HG03457 (cell line): ENCODE measurements around the gene ACOX1.

Experiments used
- ATAC-seq: cut with Tn5 transposase; IDR thresholded peaks from one replicate; pipeline ENCODE4 v1.9.1; 2021; ENCODE audit warnings: moderate number of reproducible peaks; ENCODE audit not compliant: unreplicated experiment

Gene ACOX1

GRCh38 chr17:75940727-75941441 lies 38.1 kb downstream of the ACOX1 start, which contains the start of gene FBF1:
Gene FBF1 (minus strand): TSS chr17:75941042. CDS start chr17:75938149, 2,893 bp downstream.
- peak; percentile 83 for ATAC-seq

- ATAC-seq = no peak
Measured at GRCh38 chr17:75937652-75938051, 41.3 kb downstream of the ACOX1 start.

GRCh38 chr17:75933808-75934207 lies 45.2 kb downstream of the ACOX1 start:
- ATAC-seq = no peak

DNA sequence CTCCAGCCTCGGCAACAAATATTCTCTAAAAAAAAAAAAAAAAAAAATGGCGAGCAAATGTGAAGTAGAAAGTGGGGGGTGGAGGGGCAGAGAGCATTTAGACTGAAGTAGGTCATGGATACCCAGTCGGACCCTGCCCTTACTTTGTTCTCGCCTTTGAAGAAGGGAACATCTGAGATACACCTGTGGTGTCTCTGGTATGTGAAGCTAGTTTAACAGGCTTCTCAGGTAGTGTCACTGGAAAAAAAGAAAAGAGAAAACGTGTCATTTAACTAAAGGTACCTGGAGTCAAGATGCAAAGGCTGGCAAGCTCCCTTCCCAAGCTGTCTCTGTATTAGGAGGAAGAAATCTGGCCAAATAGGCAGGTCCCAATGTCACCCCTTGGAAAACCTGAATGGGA lies 46.1 kb downstream of the ACOX1 start:
- ATAC-seq = no peak

GRCh38 chr17:75931062-75931461 lies 47.9 kb downstream of the ACOX1 start:
- no peak for ATAC-seq

GRCh38 chr17:75927286-75927922 lies 51.6 kb downstream of the ACOX1 start:
- ATAC-seq = no peak

DNA sequence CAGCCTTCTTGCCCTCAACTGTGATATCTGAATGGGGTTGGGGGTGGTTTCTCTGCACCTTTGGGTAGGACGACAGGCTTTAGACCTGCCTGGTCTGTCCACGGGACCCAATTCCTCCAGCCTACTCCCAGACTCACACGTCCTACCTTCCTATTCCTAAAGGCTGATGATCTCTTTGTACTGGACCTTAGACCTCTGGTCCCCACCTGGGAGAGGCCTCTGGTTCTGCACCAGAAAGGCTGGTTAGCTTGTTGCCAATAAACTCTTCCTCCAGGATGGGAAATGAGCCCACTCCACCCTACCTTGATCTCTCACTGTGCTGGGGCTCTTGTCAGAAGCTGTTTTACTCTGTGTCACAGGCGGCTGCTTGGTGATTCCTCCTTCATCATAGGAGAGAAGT lies 52.5 kb downstream of the ACOX1 start:
- no peak for ATAC-seq

DNA sequence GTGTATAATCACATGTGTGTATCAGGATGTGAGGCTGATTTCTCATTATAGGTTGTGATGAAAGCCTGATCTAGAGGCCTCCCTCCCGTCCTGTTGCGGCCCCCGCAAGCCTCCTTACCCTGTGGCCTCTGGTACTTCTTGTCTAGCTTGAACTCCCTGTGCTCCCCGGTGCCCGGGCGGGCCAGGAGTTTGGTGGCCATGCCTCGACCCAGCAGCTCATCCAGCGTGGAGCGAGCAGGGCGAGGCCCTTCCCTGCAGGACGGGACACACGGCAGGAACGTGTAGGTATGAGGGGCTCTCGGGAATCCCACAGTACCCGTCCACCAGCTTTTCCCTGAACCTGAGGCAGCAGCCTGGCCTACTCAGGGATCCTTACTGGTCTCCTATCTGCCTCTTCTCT lies 53.1 kb downstream of the ACOX1 start:
- ATAC-seq = no peak

DNA sequence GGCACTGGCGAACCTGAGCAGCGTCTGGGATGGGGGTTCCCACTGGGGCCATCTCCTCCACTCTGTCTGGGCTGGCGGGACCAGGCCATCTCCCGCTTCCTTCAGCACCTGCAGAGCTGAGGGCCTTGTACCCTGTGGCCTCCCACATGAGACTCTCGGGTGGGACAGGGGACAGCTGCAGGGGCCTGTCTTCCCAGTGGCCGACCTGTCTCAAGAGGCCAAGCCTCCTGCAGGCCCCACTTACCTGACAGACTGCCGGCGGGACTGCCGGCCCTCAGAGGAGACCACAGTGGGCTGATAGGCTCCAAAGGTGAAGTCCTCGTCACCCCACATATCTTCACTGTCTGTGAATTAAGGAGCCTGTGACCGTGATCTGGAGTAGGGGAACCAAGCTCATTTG lies 53.9 kb downstream of the ACOX1 start:
- no peak for ATAC-seq

DNA sequence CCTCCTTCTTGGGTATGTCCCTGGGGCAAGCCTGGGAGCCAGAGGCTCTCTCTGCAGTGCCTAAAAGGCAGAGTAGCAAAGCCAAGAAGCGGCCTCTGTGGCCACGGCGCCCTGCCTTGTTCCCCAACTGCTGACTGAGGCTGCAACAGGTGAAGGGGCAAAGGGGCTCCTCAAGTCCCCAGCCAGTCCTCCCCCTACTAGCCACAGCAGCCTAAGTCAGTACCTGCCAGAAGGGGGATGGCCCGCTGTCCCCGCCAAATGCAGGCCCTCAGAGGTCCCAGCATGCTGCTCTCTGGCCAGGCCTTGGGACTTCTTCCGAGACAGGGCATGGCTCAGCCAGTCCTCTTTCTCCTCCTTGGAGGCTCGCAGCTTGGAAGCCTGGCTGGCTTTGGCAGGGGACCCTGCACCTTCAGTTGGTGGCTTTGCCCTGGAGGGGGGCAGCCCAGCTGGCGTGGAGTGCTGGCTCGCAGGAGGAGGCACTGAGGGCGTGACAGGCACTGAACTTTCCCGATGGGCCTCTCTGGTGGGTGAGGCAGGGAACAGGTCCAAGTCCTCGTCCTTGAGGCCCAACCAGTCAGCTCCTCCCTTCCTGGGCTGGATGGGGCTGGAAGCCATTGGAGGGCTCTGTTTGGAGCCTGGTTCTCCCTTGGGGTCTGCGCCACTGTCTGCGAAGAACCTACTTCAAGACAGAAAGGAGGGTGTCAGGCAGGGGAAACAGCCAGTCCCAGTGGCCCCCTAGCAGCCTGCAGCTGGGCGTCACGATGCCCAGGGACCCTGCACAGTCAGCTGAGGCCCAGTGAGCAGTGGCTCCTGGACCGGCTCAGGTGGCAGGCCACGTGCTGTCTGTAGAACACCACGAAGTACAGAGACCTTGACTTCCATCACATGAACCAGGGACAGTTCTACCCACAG lies 55.7 kb downstream of the ACOX1 start:
- ATAC-seq = no peak

DNA sequence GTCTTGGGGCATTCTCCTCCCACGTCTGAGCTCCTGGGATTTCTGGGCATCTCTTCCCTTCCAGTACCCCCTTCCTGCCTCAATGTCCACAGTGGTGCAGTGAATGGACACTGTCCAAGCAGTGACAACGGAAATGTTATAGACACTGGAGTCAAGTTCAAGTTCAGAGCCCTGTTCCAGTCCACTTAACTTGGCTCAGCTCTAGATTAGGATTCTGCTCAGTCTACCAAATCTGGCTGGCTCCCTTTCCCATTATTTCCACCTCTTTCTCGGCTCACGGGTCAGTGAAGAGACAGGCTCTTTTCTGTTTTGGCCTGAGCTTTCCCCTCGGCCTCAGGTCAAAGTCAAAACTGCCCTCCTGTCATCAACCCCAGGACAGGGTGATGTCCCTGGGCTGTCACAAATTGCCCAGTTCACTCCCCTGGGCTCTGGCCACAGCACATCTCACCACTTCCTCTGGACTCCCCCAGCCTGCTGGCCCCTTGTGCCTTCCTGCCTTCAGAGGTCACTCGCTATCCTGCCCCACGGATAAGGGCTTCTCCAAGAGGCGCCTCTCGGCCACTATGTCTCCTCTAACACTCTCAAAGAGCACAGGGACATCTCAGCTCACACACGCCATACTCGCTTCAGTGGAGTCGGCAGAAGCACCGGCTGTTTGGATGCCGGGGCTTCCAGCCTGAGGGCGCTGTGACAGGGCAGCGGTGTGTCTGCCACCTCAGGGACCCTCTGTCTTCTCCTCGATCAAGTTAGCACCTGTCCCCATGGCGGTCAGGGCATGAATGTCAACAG lies 56.6 kb downstream of the ACOX1 start:
- no peak for ATAC-seq

DNA sequence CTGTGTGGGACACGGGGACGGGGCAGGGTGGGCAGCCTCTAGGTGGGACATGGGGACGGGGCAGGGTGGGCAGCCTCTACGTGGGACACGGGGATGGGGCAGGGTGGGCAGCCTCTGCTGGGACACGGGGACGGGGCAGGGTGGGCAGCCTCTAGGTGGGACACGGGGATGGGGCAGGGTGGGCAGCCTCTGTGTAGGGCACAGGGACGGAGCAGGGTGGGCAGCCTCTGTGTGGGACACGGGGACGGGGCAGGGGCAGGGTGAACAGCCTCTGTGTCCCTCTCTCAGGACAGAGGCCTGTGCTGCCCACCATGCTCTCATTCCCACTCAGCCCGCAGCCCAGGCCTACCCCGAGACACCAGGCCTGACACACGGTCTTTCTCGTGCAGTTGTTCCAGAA lies 57.4 kb downstream of the ACOX1 start:
- no peak for ATAC-seq

- no peak for ATAC-seq
Measured at GRCh38 chr17:75920045-75920560, 58.9 kb downstream of the ACOX1 start.

- ATAC-seq = no peak
Measured at GRCh38 chr17:75919611-75920010, 59.4 kb downstream of the ACOX1 start.

DNA sequence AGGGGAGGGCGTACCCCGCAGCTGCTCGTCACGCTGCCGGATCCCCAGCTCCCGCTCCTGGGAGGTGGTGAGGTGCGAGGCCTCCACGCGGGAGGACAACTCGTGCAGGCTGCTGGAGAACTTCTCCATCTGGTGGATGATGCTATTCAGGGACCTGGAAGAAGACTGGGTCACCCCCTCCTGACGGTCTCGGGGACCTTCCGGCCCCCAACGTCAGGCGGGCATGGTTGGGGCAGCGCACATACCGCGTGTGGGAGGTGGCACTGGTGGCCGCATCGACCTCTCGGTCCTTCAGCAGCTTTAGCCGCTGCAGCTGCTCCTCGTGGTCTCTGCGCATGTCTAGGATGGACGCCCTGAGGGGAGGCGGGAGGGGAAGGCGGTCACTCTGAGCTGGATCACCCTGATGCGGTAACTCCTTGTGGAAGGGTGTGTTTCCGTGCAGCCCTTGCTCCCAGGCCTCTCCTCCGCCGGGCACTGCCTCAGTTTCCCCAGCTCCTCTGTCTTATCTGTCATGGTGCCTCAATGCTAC lies 61.0 kb downstream of the ACOX1 start:
- no peak for ATAC-seq

- no peak for ATAC-seq
Measured at GRCh38 chr17:75917141-75917916, 61.6 kb downstream of the ACOX1 start.

DNA sequence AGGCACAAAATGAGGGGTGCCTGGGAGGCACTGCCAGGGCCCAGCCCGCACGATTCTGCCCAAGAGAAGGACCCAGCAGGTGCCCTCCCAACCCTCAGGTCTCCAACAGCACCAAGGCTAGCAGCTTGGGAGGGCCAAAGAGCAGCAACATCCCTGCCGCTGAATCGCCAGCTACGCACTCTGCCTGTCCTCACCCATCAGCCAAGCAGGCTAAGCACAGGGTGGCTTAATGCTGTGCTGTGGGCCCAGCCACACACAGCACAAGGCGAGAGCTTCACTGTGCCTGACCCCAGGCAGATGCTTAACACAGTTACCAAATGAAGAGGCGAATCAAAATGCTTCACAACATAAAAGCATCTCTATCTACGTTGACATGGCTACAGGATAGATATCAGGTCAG lies 63.7 kb downstream of the ACOX1 start:
- no peak for ATAC-seq

DNA sequence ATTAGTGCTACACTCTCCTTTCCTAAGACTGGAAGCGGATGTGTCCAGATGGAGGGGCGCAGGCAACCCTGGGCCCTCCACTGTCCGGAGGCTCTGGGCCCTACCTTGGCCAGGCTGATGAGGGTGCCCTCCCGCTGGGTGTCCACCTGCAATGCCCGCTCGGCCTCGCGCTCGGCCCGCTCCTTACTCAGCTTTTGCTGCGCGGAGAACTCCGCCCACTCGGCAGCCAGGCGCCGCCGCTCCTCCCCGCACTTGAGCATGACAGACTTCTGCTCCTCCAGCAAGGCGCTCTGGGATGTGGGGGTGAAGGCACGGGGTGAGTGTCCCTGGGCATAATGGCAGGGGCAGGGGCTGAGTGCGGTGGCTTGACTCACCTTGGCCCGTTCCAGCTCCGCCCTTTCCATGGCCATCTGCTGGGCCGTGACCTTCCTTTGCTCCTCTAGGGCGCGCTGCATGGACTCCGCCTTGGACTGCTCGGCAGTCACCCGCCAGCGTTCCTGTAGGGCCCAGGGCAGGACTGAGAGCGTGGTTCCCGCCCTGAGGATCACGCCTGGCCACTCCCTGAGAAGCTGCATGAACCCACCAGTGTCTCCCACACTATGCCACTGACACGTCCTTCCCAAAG lies 64.2 kb downstream of the ACOX1 start:
- no peak for ATAC-seq

DNA sequence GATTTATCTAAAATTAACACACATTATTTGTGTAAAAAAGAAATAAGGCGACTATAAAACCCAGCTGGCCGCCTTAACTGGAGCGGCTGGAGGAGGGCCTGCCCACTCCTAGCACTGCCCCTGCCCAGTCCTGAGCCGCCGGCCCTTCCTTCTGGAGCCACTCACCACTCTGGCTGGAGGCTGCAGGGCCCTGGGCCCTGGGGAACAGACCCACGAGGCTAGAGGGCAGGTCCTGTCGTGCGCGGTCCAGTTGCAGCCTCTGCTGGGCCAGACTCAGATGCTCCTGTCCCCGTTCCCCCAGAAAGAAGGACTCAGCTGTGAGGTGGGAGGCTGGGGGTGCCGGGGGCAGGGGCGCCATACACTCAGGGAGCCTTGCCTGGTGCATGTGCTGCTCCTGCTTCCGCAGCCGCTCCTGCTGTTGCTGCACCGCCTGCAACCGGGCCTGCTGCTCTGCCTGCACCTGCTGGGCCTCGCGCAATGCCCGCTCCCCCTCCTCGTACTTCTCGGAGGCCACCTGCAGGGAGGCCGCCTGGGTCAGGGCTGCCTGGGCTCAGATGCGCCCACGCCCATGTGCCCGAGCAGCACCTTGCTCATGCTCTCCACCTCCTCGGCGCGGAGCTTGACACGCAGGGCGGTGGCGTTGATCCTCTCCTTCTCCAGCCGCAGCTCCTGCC lies 65.3 kb downstream of the ACOX1 start:
- ATAC-seq = no peak
